MV-4-11 (cell line): Measurements from ENCODE around the gene SPESP1.

ENCODE experiments used
- DNase-seq: peaks from one replicate; lab custom pipeline; 2025; lab: John Stamatoyannopoulos, UW

The SPESP1 gene

GRCh38 chr15:68991723-68992122 is 61.4 kb downstream of the SPESP1 start:
- no peak for DNase-seq

- no peak for DNase-seq
Measured at GRCh38 chr15:68992696-68993095, 62.4 kb downstream of the SPESP1 start.

GRCh38 chr15:68993276-68993675 is 63.0 kb downstream of the SPESP1 start:
- DNase-seq: no peak

GRCh38 chr15:68994149-68994548 is 63.8 kb downstream of the SPESP1 start:
- DNase-seq: no peak

- DNase-seq: no peak
Measured at GRCh38 chr15:68994981-68995761, 64.8 kb downstream of the SPESP1 start.
